Measurements from ENCODE around the gene SLC25A25.

DNA sequence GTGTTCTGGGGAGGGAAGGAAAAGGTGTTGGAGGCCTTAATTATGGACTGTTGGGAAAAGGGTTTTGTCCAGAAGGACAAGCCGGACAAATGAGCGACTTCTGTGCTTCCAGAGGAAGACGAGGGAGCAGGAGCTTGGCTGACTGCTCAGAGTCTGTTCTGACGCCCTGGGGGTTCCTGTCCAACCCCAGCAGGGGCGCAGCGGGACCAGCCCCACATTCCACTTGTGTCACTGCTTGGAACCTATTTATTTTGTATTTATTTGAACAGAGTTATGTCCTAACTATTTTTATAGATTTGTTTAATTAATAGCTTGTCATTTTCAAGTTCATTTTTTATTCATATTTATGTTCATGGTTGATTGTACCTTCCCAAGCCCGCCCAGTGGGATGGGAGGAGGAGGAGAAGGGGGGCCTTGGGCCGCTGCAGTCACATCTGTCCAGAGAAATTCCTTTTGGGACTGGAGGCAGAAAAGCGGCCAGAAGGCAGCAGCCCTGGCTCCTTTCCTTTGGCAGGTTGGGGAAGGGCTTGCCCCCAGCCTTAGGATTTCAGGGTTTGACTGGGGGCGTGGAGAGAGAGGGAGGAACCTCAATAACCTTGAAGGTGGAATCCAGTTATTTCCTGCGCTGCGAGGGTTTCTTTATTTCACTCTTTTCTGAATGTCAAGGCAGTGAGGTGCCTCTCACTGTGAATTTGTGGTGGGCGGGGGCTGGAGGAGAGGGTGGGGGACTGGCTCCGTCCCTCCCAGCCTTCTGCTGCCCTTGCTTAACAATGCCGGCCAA is 40.4 kb downstream of the SLC25A25 start:
- no peak for TF ChIP-seq POLR2AphosphoS5 (IDR thresholded peaks at IDR 0.05; ENCODE audit: borderline replicate concordance, low read depth, low read length)
- TF ChIP-seq EZH2 (IDR thresholded peaks at IDR 0.05), result no peak
